NCI-H345 treated with DMSO at 0.1 percent for 48 hours (cell line): ENCODE measurements around the gene PTH1R.

ENCODE experiments used
- DNase-seq: peaks from one replicate; lab custom pipeline; 2025; ENCODE audit not compliant: unreplicated experiment; lab: John Stamatoyannopoulos, UW

PTH1R gene

DNA sequence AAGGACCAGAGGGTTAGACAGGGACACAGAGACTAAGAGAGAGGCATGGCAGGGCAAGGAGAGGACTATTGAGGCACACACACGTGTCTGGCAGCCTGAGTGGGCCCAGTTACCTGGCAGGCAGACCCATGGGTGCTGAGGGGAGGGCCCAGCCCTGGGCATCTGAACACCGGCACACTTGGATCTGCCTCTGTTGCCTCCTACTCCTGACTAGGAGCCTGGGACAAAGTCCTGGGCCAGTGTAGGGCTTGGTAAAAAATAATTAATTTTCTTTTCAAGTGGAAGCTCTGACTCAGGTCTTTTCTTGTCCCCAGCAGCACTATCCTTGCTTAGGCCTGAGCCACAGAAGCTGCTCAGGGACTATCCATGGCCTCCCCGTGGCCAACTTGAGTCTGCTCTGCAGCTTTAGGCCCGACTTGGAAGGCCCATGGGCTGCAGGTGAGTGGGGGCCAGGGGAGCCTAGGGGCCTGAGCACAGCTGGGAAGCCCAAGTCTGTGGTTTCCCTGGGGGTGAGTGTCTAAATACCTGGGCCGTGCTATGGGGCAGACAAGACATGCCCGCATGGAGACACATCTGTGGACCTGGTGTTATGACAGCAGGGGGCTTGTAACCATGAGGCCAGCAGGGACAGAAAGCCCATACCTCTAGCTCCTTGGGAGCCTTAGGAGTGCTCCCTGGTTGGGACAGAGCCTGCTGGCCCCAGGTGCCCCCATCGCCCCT lies at the start of gene PTH1R:
TSS of gene PTH1R (plus strand) at position 316 of the 720 bp plus-strand sequence. CDS start 5,839 bp downstream, outside the sequence.
- no peak for DNase-seq

GRCh38 chr3:46829699-46830208 lies 47.8 kb upstream of the PTH1R start:
- no peak for DNase-seq

- DNase-seq = no peak
These were observed 46.7 kb upstream of the PTH1R start for GRCh38 chr3:46830801-46831200.

- no peak for DNase-seq
These were observed 46.2 kb upstream of the PTH1R start for GRCh38 chr3:46831316-46831715.

DNA sequence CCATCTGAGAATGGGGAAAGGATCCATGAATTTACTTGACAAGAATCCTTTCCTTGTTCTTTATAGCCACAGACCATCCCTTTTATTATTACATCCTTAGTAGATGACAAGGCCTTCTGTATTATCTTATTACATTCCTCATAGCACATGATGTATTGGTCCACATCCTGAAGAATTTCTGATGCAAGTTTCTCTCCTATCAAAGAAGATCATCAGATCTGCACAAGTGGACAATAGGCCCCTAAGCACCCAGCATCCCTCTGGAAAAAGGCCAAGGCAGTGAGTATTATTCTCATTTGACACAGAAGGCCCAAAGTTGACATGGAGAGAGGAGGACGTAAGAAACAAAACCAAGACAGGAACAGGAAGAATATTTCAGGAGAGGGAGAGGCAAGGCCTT lies 45.7 kb upstream of the PTH1R start:
- no peak for DNase-seq

DNA sequence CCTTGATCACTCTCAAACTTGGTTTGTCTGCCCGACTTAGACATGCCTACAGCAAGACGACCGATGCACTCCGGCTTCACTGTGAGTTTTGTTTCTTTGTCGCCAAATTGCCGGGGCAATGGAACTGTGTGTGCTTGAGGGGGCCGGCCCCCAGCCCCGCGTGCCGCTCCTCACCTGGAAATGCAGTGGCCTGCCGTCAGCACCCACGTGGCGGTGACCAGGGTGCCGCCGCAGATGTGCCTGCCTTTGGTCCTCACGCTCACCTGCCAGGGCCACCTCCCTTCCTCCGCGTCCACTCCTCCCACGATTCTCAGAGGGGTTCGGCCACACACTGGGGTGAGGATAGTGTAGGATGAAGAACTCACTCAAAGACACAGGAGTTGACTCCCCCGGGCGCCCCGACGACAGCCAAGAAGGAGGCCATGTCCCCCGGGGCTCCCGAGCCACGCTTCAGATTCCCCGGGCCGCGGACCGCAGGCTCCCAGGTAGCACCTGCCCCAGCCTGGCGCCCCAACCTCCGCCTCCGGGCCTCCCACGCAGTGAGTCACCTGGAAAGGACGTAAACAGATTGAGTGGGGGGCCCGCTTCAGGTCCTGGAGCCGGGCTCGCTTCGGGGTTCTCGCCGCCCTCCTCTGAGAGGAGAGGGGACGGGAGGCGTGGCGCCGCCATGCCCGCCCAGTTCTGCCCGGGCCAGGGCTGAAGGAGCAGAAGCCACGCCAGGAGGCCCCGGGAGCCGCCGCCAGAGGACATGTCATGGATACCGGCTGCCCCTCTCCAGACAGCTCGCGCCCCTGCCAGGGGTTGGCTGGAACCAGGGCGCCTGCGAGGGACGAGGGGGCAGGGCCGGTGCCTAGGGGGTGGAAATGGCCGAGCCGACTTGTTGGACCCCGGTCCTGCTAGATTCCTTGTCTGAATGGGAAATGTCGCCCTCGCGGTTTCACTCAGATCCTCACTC lies 43.9 kb upstream of the PTH1R start:
- no peak for DNase-seq

DNA sequence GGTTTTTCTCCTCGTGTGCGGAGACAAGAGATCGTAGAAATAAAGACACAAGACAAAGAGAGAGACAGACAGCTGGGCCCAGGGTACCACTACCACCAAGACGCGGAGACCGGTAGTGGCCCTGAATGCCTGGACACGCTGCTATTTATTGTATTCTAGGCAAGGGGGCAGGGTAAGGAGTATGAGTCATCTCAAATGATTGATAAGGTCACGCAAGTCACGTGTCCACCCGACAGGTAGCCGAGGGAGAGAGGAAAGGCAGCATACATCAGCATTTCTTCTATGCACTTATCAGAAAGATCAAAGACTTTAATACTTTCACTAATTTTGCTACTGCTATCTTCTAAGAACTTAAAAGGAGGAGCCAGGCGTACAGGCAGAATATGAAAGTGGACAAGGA lies 42.5 kb upstream of the PTH1R start:
- DNase-seq = no peak

GRCh38 chr3:46835491-46835890 lies 42.0 kb upstream of the PTH1R start:
- no peak for DNase-seq

- no peak for DNase-seq
These were observed 39.2 kb upstream of the PTH1R start for GRCh38 chr3:46838301-46838700.

DNA sequence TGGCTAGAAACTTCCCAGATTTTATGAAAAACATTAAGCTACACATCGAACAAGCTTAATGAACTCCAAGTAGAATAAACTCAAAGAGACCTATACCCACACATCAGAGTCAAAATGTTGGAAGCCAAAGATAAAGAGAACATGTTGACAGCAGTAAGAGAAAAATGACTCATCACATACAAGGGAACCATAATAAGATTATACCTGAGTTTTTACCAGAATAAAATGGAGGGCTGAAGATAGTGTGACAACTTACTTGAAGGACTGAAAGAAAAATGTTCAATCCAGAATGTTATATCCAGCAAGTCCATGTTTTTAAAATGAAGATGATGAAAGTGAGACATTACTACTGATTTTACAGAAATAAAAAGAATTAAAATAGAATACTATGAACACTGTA lies 37.0 kb upstream of the PTH1R start:
- no peak for DNase-seq

DNA sequence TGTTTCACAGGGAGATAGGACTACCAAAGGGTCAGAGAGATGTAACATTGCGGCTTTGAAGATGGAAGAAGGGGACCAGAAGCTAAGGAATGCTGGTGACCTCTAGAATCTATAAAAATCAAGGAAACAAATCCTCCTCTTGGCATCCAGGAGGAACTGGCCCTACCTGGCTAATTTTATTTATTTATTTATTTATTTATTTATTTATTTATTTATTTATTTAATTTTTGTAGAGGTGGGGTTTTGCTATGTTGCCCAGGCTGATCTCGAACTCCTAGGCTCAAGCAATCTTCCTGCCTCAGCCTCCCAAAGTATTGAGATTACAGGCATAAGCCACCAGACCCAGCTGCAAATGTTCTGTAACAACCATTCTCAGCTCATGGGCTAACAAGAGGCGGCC lies 34.0 kb upstream of the PTH1R start:
- no peak for DNase-seq

DNA sequence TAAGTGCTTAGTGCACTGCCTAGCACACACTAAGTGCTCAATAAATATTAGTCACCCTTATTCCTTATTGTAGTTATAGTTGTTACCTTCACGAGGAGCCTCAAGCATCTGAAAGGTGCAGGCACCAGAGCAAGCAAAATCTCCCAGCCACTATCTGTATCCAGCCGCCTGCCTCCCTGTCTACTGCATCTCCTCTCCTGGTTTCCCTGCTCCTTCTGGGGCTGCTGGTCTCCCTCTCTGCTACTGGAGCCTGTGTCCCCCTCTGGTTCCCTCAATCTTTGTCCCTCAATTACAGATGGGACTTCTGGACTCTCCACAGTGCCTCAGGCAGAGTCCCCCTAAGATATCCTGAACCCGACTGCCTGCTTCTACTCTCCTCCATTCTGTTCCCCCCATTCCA lies 33.1 kb upstream of the PTH1R start:
- DNase-seq = no peak

DNA sequence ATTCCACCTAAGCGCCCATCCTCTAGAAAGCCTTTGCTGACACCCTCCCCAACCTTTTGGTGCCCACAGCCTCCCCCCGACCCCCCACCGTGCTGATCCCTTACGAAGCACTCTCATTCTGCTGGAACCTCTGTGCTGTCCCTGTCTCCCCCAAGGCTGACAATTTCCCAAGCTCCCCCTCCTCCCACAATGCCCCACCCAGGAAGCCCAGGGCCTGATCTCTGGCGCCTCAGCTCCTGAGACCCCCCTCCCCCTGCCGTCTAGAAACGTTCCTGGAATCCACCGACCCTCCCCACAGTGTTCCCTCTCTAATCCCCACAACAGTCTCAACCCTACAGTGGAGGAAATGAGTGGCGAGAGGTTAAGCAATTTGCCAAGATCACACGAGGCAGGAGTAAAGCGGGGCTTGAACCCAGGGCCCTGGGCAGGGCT lies 32.6 kb upstream of the PTH1R start:
- no peak for DNase-seq

- DNase-seq = no peak
These were observed 32.1 kb upstream of the PTH1R start for GRCh38 chr3:46845397-46845859.

GRCh38 chr3:46845860-46846623 lies 31.5 kb upstream of the PTH1R start:
- DNase-seq = peak; percentile 25

DNA sequence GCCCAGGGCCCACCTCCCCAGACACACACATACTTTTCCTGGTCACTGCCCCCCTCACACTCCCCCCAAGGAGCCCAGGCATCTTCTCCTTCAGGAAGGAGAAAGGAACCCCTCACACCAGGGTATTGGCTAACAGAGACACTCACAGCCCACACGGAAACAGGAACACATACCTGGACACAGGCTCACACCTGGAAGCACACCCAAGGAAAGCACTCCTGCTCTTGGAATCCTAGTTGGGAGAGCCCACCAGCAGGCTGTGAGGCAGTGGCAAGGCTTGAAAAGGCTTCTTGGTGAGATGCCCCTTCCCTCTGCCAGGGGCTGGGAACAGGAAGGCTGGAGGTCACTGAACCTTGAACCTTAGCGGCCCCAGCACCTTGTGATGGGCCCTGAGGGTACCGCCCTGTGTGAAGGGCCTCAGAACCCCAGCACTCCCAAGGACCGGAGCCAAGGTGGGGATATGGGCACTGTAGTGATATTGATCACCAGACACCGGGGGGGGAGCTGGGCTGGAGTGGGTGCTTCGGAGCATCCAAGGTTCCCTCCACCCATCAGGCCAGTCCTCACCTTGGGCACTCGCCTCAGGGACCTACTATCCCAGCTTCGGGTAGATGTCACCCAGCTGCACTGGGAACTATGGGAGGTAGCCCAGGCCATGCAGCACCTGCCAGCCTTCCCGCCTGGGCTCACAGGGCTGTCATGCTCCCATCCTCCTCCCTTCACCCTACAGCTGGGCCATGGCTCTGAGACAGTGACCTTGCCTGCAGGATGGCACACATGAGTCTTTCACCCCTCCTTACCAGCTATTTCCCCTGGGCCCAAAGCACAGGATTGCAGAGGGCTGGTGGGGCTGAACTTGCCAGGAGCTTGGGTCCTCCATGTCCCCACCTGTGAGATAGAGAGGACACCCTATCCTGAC lies 30.6 kb upstream of the PTH1R start:
- no peak for DNase-seq

DNA sequence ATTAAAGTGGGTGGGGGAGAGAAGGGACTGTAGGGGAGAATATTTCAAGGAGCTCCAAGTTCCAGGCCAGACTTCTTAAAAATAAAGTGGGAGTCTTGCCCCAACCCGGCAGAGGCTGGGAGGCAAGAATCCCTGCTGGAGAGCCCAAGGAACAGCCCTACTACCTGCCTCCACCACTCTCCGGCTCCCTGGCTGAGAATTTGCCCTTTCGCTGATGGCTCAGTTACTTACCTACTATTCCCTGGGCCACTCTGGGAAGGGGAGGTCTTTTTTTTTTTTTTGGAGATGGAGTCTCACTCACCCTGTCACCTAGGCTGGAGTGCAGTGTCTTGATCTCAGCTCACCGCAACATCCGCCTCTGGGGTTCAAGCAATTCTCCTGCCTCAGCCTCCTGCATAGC lies 29.8 kb upstream of the PTH1R start:
- no peak for DNase-seq

- no peak for DNase-seq
These were observed 29.1 kb upstream of the PTH1R start for GRCh38 chr3:46848271-46849044.

DNA sequence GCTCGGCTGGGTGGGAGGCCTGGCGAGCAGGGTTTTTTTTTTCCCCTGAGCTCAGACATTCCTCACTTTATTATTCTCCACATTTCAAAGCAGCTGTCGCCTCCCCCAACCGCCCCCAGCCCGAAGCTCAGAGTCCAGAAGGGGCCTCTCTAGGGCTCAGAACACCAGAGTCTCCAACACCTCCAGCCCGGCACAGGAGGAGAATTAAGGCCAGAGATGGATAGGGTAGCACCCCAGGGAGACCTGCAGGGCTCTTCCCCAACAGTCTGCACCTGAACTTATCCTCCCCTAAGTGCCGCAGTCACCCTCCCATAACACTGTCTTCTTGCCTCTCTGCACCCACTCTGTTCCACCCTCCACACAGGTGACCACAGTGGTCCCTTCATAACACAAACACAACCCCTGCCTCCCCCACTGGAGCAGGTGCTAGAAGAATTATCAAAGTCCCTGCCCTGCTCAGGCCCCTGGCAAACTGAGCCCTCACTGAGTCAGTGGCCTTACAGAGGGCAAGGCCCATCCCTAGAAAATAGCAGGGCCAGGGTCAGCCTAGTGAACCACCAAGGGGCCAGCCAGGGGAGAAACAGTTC lies 28.4 kb upstream of the PTH1R start:
- no peak for DNase-seq
